ENCODE data around the gene RAB40C. TPM values are rescaled to one million over a fixed set of nuclear protein-coding genes. Genes with fewer than 3 reads are reported as not detected.

RAB40C gene
- polyA plus RNA-seq, 1 donor (not counting 4 experiments of a cell fraction or from before 2014, with no cell fraction given), result 4.0 TPM

- TF ChIP-seq EZH2 (IDR thresholded peaks at IDR 0.05; ENCODE audit: low read length) (no peak), CTCF (optimal IDR thresholded peaks at IDR 0.05 in 1 of 3, IDR thresholded peaks at IDR 0.05 in 1 of 3, conservative IDR thresholded peaks at IDR 0.05 in 1 of 3; ENCODE audit: extremely low read depth in 1 of 3, insufficient read depth in 2 of 3, low read length in 3 of 3) (no peak)
- Histone ChIP-seq H3K4me2 (ENCODE audit: control insufficient read depth, extremely low read depth, insufficient read depth, low read depth, low read length) (no peak overlapping the region), H3K9ac (ENCODE audit: control insufficient read depth, extremely low read depth, insufficient read depth, low read length) (no peak overlapping the region), H3K36me3 (ENCODE audit: control insufficient read depth in 2 of 2, extremely low read depth in 1 of 2, insufficient read depth in 2 of 2, low read length in 2 of 2) (peaks cover 0 to 3% of the 10 kb centered on the region in 2 experiments), H3K4me1 (ENCODE audit: control insufficient read depth, extremely low read depth, insufficient read depth, low read length) (peaks cover 3% of the 10 kb centered on the region), H4K20me1 (ENCODE audit: control insufficient read depth, extremely low read depth, insufficient read depth, low read length) (no peaks in the 10 kb centered on the region), H3K9me3 (ENCODE audit: control insufficient read depth, low read depth, low read length) (no peaks in the 10 kb centered on the region), H2AFZ (ENCODE audit: control insufficient read depth, low read length) (no peak overlapping the region), H3K9me1 (ENCODE audit: control insufficient read depth, extremely low read depth, insufficient read depth, low read length) (no peaks in the 10 kb centered on the region), H3K4me3 (ENCODE audit: control insufficient read depth in 2 of 3, extremely low read depth in 1 of 3, insufficient read depth in 2 of 3, low read depth in 1 of 3, low read length in 3 of 3) (no peak overlapping the region), H3K27me3 (ENCODE audit: control insufficient read depth, extremely low read depth, insufficient read depth, low read length) (peaks cover 7% of the 10 kb centered on the region), H3K27ac (ENCODE audit: control insufficient read depth, insufficient read depth, low read length) (no peak overlapping the region), H3K79me2 (ENCODE audit: control insufficient read depth, insufficient read depth, low read length) (no peaks in the 10 kb centered on the region)
- no peak for DNase-seq (ENCODE audit: low read depth, low spot score)
- FAIRE-seq, result no peak
- dilution Hi-C loops (cut with MboI; ENCODE audit: extremely low pct_ligation_motif_present, low sequenced_read_pairs), result no loop called here
These were observed 25.3 kb downstream of the RAB40C start for GRCh38 chr16:615122-615521.

GRCh38 chr16:616733-617586 lies 27.1 kb downstream of the RAB40C start:
- Histone ChIP-seq H3K4me1 (ENCODE audit: control insufficient read depth, extremely low read depth, insufficient read depth, low read length) (peaks cover 12% of the 10 kb centered on the region), H2AFZ (ENCODE audit: control insufficient read depth, low read length) (no peak overlapping the region), H3K36me3 (ENCODE audit: control insufficient read depth in 2 of 2, extremely low read depth in 1 of 2, insufficient read depth in 2 of 2, low read length in 2 of 2) (peaks cover 0 to 3% of the 10 kb centered on the region in 2 experiments), H3K9ac (ENCODE audit: control insufficient read depth, extremely low read depth, insufficient read depth, low read length) (no peak overlapping the region), H3K4me2 (ENCODE audit: control insufficient read depth, extremely low read depth, insufficient read depth, low read depth, low read length) (no peak overlapping the region), H3K9me1 (ENCODE audit: control insufficient read depth, extremely low read depth, insufficient read depth, low read length) (no peaks in the 10 kb centered on the region), H3K27ac (ENCODE audit: control insufficient read depth, insufficient read depth, low read length) (no peak overlapping the region), H3K4me3 (ENCODE audit: control insufficient read depth in 2 of 3, extremely low read depth in 1 of 3, insufficient read depth in 2 of 3, low read depth in 1 of 3, low read length in 3 of 3) (no peak overlapping the region), H3K79me2 (ENCODE audit: control insufficient read depth, insufficient read depth, low read length) (no peaks in the 10 kb centered on the region), H3K27me3 (ENCODE audit: control insufficient read depth, extremely low read depth, insufficient read depth, low read length) (peaks cover 21% of the 10 kb centered on the region), H4K20me1 (ENCODE audit: control insufficient read depth, extremely low read depth, insufficient read depth, low read length) (peaks cover 9% of the 10 kb centered on the region), H3K9me3 (ENCODE audit: control insufficient read depth, low read depth, low read length) (no peaks in the 10 kb centered on the region)
- no peak for FAIRE-seq
- no peak for DNase-seq (ENCODE audit: low read depth, low spot score)
- dilution Hi-C loops (cut with MboI; ENCODE audit: extremely low pct_ligation_motif_present, low sequenced_read_pairs), result no loop called here
- TF ChIP-seq EZH2 (IDR thresholded peaks at IDR 0.05; ENCODE audit: low read length), result no peak
- TF ChIP-seq CTCF (optimal IDR thresholded peaks at IDR 0.05 in 1 of 3, IDR thresholded peaks at IDR 0.05 in 1 of 3, conservative IDR thresholded peaks at IDR 0.05 in 1 of 3; ENCODE audit: extremely low read depth in 1 of 3, insufficient read depth in 2 of 3, low read length in 3 of 3), result no peak

Data from keratinocyte (primary cell).